ENCODE results near the gene TMEM163. TPM values are rescaled to one million over a fixed set of nuclear protein-coding genes. Genes with fewer than 3 reads are reported as not detected.

TMEM163 gene
- polyA plus RNA-seq, 1 donor from 2014 or later = 3.5 TPM

GRCh38 chr2:134459706-134460406 lies 258.9 kb downstream of the TMEM163 start:
- TF ChIP-seq EZH2 (IDR thresholded peaks at IDR 0.05; ENCODE audit: borderline replicate concordance, insufficient read depth, low read length, poor library complexity, severe bottlenecking) = no peak
- TF ChIP-seq EP300 (conservative IDR thresholded peaks at IDR 0.05; ENCODE audit: poor library complexity, severe bottlenecking) = no peak
- no peak for TF ChIP-seq CTCF (IDR thresholded peaks at IDR 0.05; ENCODE audit: poor library complexity, severe bottlenecking)
- no peak for TF ChIP-seq SMC3 (conservative IDR thresholded peaks at IDR 0.05; ENCODE audit: poor library complexity)
- Histone ChIP-seq H3K9ac (ENCODE audit: low read length) (no peak overlapping the region), H3K4me3 (ENCODE audit: low read length) (no peak overlapping the region), H2AFZ (ENCODE audit: low read depth, low read length) (no peak overlapping the region), H4K20me1 (ENCODE audit: insufficient read depth) (no peaks in the 10 kb centered on the region), H3K27me3 (ENCODE audit: insufficient read depth, low read depth, low read length) (no peaks in the 10 kb centered on the region), H3K79me2 (replicated peaks; ENCODE audit: insufficient read depth, low read length) (no peaks in the 10 kb centered on the region), H3F3A (ENCODE audit: insufficient read depth, low read length, poor library complexity, severe bottlenecking) (no peaks in the 10 kb centered on the region), H3K4me2 (ENCODE audit: low read length) (no peak overlapping the region), H3K9me3 (ENCODE audit: low read length) (no peaks in the 10 kb centered on the region), H3K36me3 (ENCODE audit: insufficient read depth, low read length) (no peaks in the 10 kb centered on the region), H3K9me2 (ENCODE audit: insufficient read depth, low read length) (no peaks in the 10 kb centered on the region), H3K27ac (ENCODE audit: low read length) (no peak overlapping the region)

DNA sequence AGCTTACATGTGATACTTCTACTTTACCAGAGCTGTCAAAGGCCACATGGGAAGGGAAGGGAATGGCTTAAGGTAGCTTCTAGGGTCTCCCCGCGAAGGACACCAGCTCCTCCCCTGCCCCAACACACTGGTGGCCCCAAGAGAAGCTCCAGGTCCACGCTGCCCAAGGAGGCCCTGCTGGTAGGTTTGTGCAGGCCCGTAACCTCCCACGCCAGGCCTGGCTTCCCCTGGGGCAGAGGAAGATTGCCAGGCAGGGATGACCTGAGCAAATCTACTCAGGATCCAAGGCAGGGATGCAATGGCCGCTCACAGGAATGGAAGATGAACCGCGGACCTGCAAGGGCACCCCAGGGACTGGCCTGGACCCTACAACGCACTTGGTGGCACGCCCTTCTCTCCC lies 259.9 kb downstream of the TMEM163 start:
- Histone ChIP-seq H3K4me2 (ENCODE audit: low read length) (no peak overlapping the region), H4K20me1 (ENCODE audit: insufficient read depth) (no peaks in the 10 kb centered on the region), H3K27me3 (ENCODE audit: insufficient read depth, low read depth, low read length) (no peaks in the 10 kb centered on the region), H3K9me3 (ENCODE audit: low read length) (no peaks in the 10 kb centered on the region), H3K36me3 (ENCODE audit: insufficient read depth, low read length) (no peaks in the 10 kb centered on the region), H3K4me3 (ENCODE audit: low read length) (no peak overlapping the region), H3K9me2 (ENCODE audit: insufficient read depth, low read length) (no peaks in the 10 kb centered on the region), H3K79me2 (replicated peaks; ENCODE audit: insufficient read depth, low read length) (no peaks in the 10 kb centered on the region), H3F3A (ENCODE audit: insufficient read depth, low read length, poor library complexity, severe bottlenecking) (no peaks in the 10 kb centered on the region), H3K9ac (ENCODE audit: low read length) (no peak overlapping the region), H2AFZ (ENCODE audit: low read depth, low read length) (no peak overlapping the region), H3K27ac (ENCODE audit: low read length) (no peak overlapping the region)
- TF ChIP-seq EZH2 (IDR thresholded peaks at IDR 0.05; ENCODE audit: borderline replicate concordance, insufficient read depth, low read length, poor library complexity, severe bottlenecking) (no peak), POLR2AphosphoS5 (IDR thresholded peaks at IDR 0.05) (no peak), TAF1 (IDR thresholded peaks at IDR 0.05; ENCODE audit: low read depth) (no peak), EP300 (conservative IDR thresholded peaks at IDR 0.05; ENCODE audit: poor library complexity, severe bottlenecking) (no peak)

- Histone ChIP-seq H3K9ac (ENCODE audit: low read length) (no peak overlapping the region), H3K79me2 (replicated peaks; ENCODE audit: insufficient read depth, low read length) (no peaks in the 10 kb centered on the region), H3K36me3 (ENCODE audit: insufficient read depth, low read length) (no peaks in the 10 kb centered on the region), H3K4me2 (ENCODE audit: low read length) (no peak overlapping the region), H3F3A (ENCODE audit: insufficient read depth, low read length, poor library complexity, severe bottlenecking) (no peaks in the 10 kb centered on the region), H4K20me1 (ENCODE audit: insufficient read depth) (no peaks in the 10 kb centered on the region), H3K27me3 (ENCODE audit: insufficient read depth, low read depth, low read length) (no peaks in the 10 kb centered on the region), H2AFZ (ENCODE audit: low read depth, low read length) (no peak overlapping the region), H3K4me3 (ENCODE audit: low read length) (no peak overlapping the region), H3K27ac (ENCODE audit: low read length) (no peak overlapping the region), H3K9me3 (ENCODE audit: low read length) (no peaks in the 10 kb centered on the region), H3K9me2 (ENCODE audit: insufficient read depth, low read length) (no peaks in the 10 kb centered on the region)
- TF ChIP-seq RAD21 (conservative IDR thresholded peaks at IDR 0.05) (no peak), EP300 (conservative IDR thresholded peaks at IDR 0.05; ENCODE audit: poor library complexity, severe bottlenecking) (no peak), MXI1 (conservative IDR thresholded peaks at IDR 0.05; ENCODE audit: poor library complexity, severe bottlenecking) (no peak), CTCF (IDR thresholded peaks at IDR 0.05; ENCODE audit: poor library complexity, severe bottlenecking) (no peak), POLR2AphosphoS5 (IDR thresholded peaks at IDR 0.05) (no peak), TAF1 (IDR thresholded peaks at IDR 0.05; ENCODE audit: low read depth) (no peak), REST (IDR thresholded peaks at IDR 0.05; ENCODE audit: borderline replicate concordance) (no peak), EZH2 (IDR thresholded peaks at IDR 0.05; ENCODE audit: borderline replicate concordance, insufficient read depth, low read length, poor library complexity, severe bottlenecking) (no peak), SMC3 (conservative IDR thresholded peaks at IDR 0.05; ENCODE audit: poor library complexity) (no peak)
These were observed 260.3 kb downstream of the TMEM163 start for GRCh38 chr2:134458473-134458853.
